Left ventricle myocardium inferior (tissue), 1 donor: ENCODE data around the gene MTG1. TPM values are rescaled to one million over a fixed set of nuclear protein-coding genes. Genes with fewer than 3 reads are reported as not detected.

Source experiments
- DNase-seq: peaks from one replicate; pipeline ENCODE4 v3.0.0-alpha.2; 2020
- H3K27ac ChIP-seq: fragments of 200-600 bp; replicated peaks from 2 replicates; pipeline ENCODE4 v1.8.0; 2021
- H3K27me3 ChIP-seq: fragments of 200-600 bp; 2 replicates; pipeline ENCODE4 v1.8.0; 2021; ENCODE audit warnings: low read depth
- H3K36me3 ChIP-seq: fragments of 200-600 bp; 2 replicates; pipeline ENCODE4 v1.8.0; 2021
- H3K4me1 ChIP-seq: fragments of 200-600 bp; 2 replicates; pipeline ENCODE4 v1.8.0; 2021
- H3K4me3 ChIP-seq: fragments of 200-600 bp; 2 replicates; pipeline ENCODE4 v1.8.0; 2021; ENCODE audit warnings: mild to moderate bottlenecking, moderate library complexity
- H3K9me3 ChIP-seq: fragments of 200-600 bp; replicated peaks from 2 replicates; pipeline ENCODE4 v1.8.0; 2021
- intact Hi-C: fragments of 100-400 bp; cut with micrococcal nuclease; formaldehyde crosslinking; loops from one replicate; pipeline ENCODE4 v1.11.0; 2022
- total RNA-seq: library from RNA; stranded (reverse); fragmentation: NEBNext Ultra II Directional; extraction: Animal tissue kit (Norgen Biotek cat#: 25700); gene quantifications from one replicate; pipeline ENCODE4 v1.2.1, GENCODE V29; 2021
- TF ChIP-seq, protein P1 (sequence below): fragments of 200-600 bp; IDR thresholded peaks from 2 replicates; pipeline ENCODE4 v1.8.0; 2021; ENCODE audit warnings: antibody characterized with exemption, mild to moderate bottlenecking, borderline replicate concordance
- donor health status: DM: no; HTN: yes; CAD: no; lungs with severe emphysema.

MTG1 gene
- total RNA-seq, 1 donor from 2014 or later = 14.0 TPM

DNA sequence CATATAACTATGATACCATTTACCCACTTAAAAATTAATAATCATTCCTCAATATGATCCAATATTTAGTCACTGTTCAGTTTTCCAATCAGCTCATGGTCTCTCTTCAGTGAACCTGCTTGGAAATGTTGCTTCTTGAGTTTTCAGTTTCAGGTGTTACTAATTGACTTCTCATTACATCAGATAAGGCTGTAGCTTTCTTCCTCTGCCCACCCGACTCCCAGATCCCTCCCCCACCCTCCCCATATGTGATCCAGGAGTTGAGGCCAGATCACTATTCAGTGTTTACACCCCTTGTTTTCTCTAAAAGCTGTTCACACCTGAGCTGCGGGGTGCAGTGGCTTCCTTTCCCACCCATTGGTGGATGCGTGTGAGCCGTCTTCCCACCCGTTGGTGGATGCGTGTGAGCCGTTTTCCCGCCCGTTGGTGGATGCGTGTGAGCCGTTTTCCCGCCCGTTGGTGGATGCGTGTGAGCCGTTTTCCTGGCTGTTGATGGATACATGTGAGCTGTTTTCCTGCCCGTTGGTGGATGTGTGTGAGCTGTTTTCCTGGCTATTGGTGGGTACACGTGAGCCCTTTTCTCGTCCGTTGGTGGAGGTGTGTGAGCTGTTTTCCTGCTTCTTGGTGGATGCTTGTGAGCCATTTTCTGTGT, 3.2 kb upstream of the MTG1 start:
- intact Hi-C loops = no loop called here
- peaks cover 2% of the 10 kb centered on the region for H3K36me3 ChIP-seq

GRCh38 chr10:133391249-133391635, 2.7 kb upstream of the MTG1 start:
- Histone ChIP-seq H3K4me1 (peaks cover 23% of the 10 kb centered on the region), H3K4me3 (no peak overlapping the region), H3K27ac (no peak overlapping the region), H3K36me3 (peaks cover 7% of the 10 kb centered on the region), H3K9me3 (no peaks in the 10 kb centered on the region), H3K27me3 (no peaks in the 10 kb centered on the region)
- DNase-seq = no peak
- intact Hi-C loops = no loop called here
- TF ChIP-seq, protein P1, sequence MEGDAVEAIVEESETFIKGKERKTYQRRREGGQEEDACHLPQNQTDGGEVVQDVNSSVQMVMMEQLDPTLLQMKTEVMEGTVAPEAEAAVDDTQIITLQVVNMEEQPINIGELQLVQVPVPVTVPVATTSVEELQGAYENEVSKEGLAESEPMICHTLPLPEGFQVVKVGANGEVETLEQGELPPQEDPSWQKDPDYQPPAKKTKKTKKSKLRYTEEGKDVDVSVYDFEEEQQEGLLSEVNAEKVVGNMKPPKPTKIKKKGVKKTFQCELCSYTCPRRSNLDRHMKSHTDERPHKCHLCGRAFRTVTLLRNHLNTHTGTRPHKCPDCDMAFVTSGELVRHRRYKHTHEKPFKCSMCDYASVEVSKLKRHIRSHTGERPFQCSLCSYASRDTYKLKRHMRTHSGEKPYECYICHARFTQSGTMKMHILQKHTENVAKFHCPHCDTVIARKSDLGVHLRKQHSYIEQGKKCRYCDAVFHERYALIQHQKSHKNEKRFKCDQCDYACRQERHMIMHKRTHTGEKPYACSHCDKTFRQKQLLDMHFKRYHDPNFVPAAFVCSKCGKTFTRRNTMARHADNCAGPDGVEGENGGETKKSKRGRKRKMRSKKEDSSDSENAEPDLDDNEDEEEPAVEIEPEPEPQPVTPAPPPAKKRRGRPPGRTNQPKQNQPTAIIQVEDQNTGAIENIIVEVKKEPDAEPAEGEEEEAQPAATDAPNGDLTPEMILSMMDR = no peak

More for the DNA sequence above, 3.2 kb upstream of the MTG1 start:
- peaks cover 22% of the 10 kb centered on the region for H3K4me1 ChIP-seq
- H3K27me3 ChIP-seq = no peaks in the 10 kb centered on the region
- TF ChIP-seq, protein P1 = no peak
- H3K27ac ChIP-seq = peak overlapping the region; percentile 51
- H3K9me3 ChIP-seq = no peaks in the 10 kb centered on the region
- no peak overlapping the region for H3K4me3 ChIP-seq
- DNase-seq = no peak

DNA sequence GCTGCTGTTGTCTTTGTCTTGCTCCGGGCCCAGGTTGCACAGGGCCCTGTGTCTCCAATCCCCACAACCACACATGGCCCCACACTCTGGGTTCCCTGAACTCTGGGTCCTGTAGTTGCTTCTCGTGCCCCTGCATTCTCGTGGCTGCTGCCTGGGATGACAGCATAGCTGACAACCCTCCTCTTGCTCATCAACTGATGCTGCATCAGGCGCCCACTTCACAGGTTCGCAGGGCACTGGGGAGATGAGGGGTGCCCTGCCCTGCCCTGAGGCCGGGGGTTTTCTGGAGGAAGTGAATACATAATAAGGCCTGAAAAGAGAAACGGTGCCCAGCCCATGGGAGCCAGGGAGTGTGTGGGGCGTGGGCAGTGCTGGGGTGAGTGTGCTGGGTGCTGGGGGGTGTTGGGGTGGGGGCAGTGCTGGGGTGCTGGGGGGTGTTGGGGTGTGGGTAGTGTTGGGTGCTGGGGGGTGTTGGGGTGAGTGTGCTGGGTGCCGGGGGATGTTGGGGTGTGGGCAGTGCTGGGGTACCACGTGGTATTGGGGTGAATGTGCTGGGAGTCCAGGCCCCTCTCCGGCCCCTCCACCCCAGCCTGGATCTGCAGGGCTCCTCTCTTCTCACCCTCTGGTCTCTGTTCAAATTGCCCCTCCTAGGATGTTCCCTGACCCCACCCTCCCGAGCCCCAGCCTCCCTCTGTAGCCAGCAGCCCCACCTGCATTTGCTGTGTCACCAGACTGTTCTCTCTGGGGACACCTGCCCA, 2.0 kb upstream of the MTG1 start:
- Histone ChIP-seq H3K36me3 (peaks cover 14% of the 10 kb centered on the region), H3K27me3 (no peaks in the 10 kb centered on the region)
- DNase-seq = no peak

GRCh38 chr10:133393401-133394063, 425 bp upstream of the MTG1 start:
- peaks cover 30% of the 10 kb centered on the region for H3K36me3 ChIP-seq
- H3K4me1 ChIP-seq = peaks cover 23% of the 10 kb centered on the region
- H3K27ac ChIP-seq = peak overlapping the region; percentile 92
- TF ChIP-seq, protein P1 = no peak
- peak overlapping the region; percentile 90 for H3K4me3 ChIP-seq
- H3K27me3 ChIP-seq = no peaks in the 10 kb centered on the region
- no peak for DNase-seq
- no peaks in the 10 kb centered on the region for H3K9me3 ChIP-seq
- intact Hi-C loops = no loop called here

More for the DNA sequence above, 2.0 kb upstream of the MTG1 start:
- Histone ChIP-seq H3K27ac (no peak overlapping the region), H3K4me3 (no peak overlapping the region), H3K4me1 (peaks cover 23% of the 10 kb centered on the region), H3K9me3 (no peaks in the 10 kb centered on the region)
- intact Hi-C loops = no loop called here
- TF ChIP-seq, protein P1 = no peak

DNA sequence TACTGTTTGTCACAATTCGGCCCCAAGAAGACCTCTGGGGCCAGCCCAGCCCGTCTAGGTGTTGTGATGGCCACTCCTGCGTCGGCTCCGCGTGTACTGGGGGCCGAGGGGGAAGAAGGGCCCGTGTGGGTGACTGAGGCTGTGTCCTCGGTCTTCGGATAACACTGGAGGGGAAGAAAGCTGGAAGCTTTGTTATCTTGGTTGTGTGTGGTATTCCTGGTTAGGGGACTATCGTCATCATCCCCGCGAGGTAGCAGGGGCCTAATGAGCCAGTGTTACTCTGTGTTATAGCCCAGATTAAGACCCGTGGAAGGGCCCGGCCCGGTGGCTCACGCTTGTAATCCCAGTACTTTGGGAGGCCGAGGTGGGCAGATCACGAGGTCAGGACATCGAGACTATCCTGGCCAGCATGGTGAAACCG, 854 bp downstream of the MTG1 start:
- DNase-seq = no peak
- Histone ChIP-seq H3K9me3 (no peaks in the 10 kb centered on the region), H3K27ac (peak overlapping the region; percentile 92), H3K36me3 (peaks cover 43% of the 10 kb centered on the region), H3K4me3 (peak overlapping the region; percentile 90), H3K4me1 (peaks cover 23% of the 10 kb centered on the region), H3K27me3 (no peaks in the 10 kb centered on the region)
- intact Hi-C loops = no loop called here
- TF ChIP-seq, protein P1 = no peak
